ENCODE measurements around the gene ARID3B.

ARID3B gene

GRCh38 chr15:74611834-74612233, 70.8 kb downstream of the ARID3B start:
- in situ Hi-C loops (cut with MboI; ENCODE audit: low sequenced_read_pairs, unreplicated experiment): no loop called here
- DNase-seq (ENCODE audit: low spot score): no peak
- no peak for TF ChIP-seq CTCF (IDR thresholded peaks at IDR 0.05; ENCODE audit: borderline replicate concordance, control extremely low read depth, extremely low read depth, insufficient read depth, missing control alignments)

DNA sequence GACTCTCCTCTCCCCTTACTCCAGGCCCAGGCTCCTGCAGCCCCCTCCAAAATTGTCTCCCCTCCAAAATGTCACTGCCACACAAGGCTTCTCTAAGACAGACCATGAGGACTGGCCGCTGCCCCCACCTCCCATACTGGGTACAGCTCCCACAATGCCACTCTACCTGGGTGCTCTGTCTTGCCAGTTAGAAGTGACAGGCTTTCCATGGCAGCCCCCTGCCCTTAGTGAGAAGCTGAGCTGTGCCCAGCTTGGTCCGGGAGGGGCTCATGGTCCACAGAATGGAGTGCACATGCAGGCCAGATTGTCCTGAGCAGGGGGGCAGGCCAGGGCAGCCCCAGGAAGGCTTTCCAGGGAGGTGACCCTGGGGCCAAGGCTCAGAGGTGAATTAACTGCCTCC, 71.7 kb downstream of the ARID3B start:
- DNase-seq (ENCODE audit: low spot score): no peak
- in situ Hi-C loops (cut with MboI; ENCODE audit: low sequenced_read_pairs, unreplicated experiment): no loop called here
- no peak for TF ChIP-seq CTCF (IDR thresholded peaks at IDR 0.05; ENCODE audit: borderline replicate concordance, control extremely low read depth, extremely low read depth, insufficient read depth, missing control alignments)

- DNase-seq (ENCODE audit: low spot score): no peak
- in situ Hi-C loops (cut with MboI; ENCODE audit: low sequenced_read_pairs, unreplicated experiment): no loop called here
- no peak for TF ChIP-seq CTCF (IDR thresholded peaks at IDR 0.05; ENCODE audit: borderline replicate concordance, control extremely low read depth, extremely low read depth, insufficient read depth, missing control alignments)
These were observed 72.3 kb downstream of the ARID3B start for GRCh38 chr15:74613089-74613952.

DNA sequence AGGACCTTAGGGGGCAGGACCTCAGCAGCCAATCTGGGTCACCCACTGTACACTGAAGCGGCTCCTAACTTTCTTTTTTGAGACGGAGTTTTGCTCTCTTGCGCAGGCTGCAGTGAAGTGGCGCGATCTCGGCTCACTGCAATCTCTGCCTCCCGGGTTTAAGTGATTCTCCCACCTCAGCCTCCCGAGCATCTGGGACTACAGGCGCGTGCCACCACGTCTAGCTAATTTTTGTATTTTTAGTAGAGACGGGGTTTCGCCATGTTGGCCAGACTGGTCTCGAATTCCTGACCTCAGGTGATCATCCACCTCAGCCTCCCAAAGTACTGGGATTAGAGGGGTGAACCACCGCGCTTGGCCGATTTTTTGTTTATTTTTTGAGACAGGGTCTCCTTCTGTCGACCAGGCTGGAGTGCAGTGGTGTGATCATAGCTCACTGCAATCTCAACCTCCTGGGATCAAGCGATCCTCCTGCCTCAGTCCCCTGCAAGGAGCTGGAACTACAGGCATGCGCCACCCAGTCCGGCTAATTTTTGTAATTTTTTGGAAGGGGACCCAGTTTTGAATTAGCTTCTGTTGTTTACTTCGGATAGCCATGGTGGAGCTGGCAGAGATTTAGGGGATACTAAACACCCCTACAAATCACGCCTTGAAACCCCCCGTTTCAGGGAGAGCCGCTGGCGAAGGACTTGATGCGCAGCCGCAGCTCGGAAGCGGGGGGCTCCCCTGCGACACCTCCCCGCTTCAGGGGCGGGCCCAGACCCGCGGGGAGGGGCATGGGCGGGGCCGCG, 73.1 kb downstream of the ARID3B start:
- DNase-seq (ENCODE audit: low spot score): no peak
- TF ChIP-seq CTCF (IDR thresholded peaks at IDR 0.05; ENCODE audit: borderline replicate concordance, control extremely low read depth, extremely low read depth, insufficient read depth, missing control alignments): no peak
- in situ Hi-C loops (cut with MboI; ENCODE audit: low sequenced_read_pairs, unreplicated experiment): no loop called here

- DNase-seq (ENCODE audit: low spot score): peak; percentile 99
These were observed 73.9 kb downstream of the ARID3B start for GRCh38 chr15:74614744-74615507.

More at GRCh38 chr15:74614744-74615507, 73.9 kb downstream of the ARID3B start:
- no peak for TF ChIP-seq CTCF (IDR thresholded peaks at IDR 0.05; ENCODE audit: borderline replicate concordance, control extremely low read depth, extremely low read depth, insufficient read depth, missing control alignments)
- in situ Hi-C loops (cut with MboI; ENCODE audit: low sequenced_read_pairs, unreplicated experiment): no loop called here
